ENCODE data around the gene IKBIP. TPM values are rescaled to one million over a fixed set of nuclear protein-coding genes. Genes with fewer than 3 reads are reported as not detected.

IKBIP gene
- total and polyA plus RNA-seq, 4 donors, result 14.9 to 26.6 (median 15.5) TPM

DNA sequence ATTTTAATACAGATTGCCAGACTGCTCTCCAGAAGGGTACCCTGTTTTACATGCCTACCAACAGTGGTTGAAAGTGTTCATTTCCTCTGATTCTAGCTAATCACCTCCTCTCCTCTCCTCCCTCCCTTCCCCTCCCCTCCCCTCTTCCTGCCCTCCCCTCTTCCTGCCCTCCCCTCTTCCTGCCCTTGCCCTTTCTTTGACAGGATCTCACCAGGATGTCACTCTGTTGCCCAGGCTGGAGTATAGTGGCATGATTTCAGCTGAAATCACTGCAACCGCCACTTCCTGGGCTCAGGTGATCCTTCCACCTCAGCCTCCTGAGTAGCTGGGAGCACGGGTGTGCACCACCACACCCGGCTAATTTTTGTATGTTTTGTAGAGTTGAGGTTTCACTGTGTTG lies 25.2 kb upstream of the IKBIP start:
- no peak for ATAC-seq (ENCODE audit: insufficient read depth, low FRiP score)
- 91 to 92% methylated on average over 3 of the region's 3 CpGs for WGBS, 2 donors
- Histone ChIP-seq H3K4me3 (no peak overlapping the region), H3K27me3 (ENCODE audit: control insufficient read depth in 3 of 3, insufficient read depth in 3 of 3, low read length in 2 of 3) (no peaks in the 10 kb centered on the region), H3K4me1 (ENCODE audit: control insufficient read depth in 5 of 5, insufficient read depth in 5 of 5, low read length in 5 of 5) (no peaks in the 10 kb centered on the region), H3K36me3 (ENCODE audit: control insufficient read depth in 4 of 4, insufficient read depth in 4 of 4, low read length in 4 of 4) (peaks cover 8 to 35% (median 21%) of the 10 kb centered on the region in 4 donors), H3K9ac (ENCODE audit: insufficient read depth in 1 of 2, low read length in 2 of 2) (no peak overlapping the region), H3K27ac (ENCODE audit: low read depth in 1 of 2, low read length in 1 of 2) (no peak overlapping the region), H3K9me3 (ENCODE audit: control insufficient read depth in 4 of 4, insufficient read depth in 3 of 4, low read length in 3 of 4) (no peaks in the 10 kb centered on the region)
- TF ChIP-seq, protein P1, sequence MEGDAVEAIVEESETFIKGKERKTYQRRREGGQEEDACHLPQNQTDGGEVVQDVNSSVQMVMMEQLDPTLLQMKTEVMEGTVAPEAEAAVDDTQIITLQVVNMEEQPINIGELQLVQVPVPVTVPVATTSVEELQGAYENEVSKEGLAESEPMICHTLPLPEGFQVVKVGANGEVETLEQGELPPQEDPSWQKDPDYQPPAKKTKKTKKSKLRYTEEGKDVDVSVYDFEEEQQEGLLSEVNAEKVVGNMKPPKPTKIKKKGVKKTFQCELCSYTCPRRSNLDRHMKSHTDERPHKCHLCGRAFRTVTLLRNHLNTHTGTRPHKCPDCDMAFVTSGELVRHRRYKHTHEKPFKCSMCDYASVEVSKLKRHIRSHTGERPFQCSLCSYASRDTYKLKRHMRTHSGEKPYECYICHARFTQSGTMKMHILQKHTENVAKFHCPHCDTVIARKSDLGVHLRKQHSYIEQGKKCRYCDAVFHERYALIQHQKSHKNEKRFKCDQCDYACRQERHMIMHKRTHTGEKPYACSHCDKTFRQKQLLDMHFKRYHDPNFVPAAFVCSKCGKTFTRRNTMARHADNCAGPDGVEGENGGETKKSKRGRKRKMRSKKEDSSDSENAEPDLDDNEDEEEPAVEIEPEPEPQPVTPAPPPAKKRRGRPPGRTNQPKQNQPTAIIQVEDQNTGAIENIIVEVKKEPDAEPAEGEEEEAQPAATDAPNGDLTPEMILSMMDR (IDR thresholded peaks at IDR 0.05; ENCODE audit: control extremely low read depth, extremely low read depth), result no peak
- DNase-seq, result no peak

DNA sequence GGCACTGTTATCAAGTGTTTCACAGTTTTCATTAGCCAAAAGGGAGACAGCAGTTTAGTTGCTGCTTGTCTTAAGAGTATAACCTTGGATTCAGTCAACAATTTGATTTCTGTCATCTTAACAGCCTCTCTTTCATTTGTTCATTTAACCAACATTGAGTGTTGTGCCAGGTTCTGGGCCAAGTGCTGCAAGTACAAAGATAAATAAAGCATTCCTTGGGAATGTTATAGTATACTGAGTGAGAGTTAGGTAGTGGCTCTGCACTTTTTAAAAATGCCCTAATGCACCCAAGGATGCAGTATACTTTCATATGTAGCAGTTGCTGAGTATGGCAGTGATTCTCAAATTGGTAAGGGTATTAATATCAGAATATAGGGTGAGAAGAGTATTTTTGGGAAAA lies 15.9 kb upstream of the IKBIP start:
- peaks cover 14 to 40% (median 20%) of the 10 kb centered on the region in 4 donors for H3K36me3 ChIP-seq (ENCODE audit: control insufficient read depth in 4 of 4, insufficient read depth in 4 of 4, low read length in 4 of 4)
- H3K27me3 ChIP-seq (ENCODE audit: control insufficient read depth in 3 of 3, insufficient read depth in 3 of 3, low read length in 2 of 3), result no peaks in the 10 kb centered on the region
- ATAC-seq (ENCODE audit: insufficient read depth, low FRiP score) (no peak), DNase-seq (peak in 2 of 3 donors; percentile 40 to 48)
- TF ChIP-seq, protein P1 (IDR thresholded peaks at IDR 0.05; ENCODE audit: control extremely low read depth, extremely low read depth), result no peak
- peaks cover 0 to 6% (median 0%) of the 10 kb centered on the region in 5 donors for H3K4me1 ChIP-seq (ENCODE audit: control insufficient read depth in 5 of 5, insufficient read depth in 5 of 5, low read length in 5 of 5)
- no peak overlapping the region for H3K27ac ChIP-seq (ENCODE audit: low read depth in 1 of 2, low read length in 1 of 2)
- H3K9ac ChIP-seq (ENCODE audit: insufficient read depth in 1 of 2, low read length in 2 of 2), result peak overlapping the region in 1 of 2 donors; percentile 42
- H3K4me3 ChIP-seq, result no peak overlapping the region
- no peaks in the 10 kb centered on the region for H3K9me3 ChIP-seq (ENCODE audit: control insufficient read depth in 4 of 4, insufficient read depth in 3 of 4, low read length in 3 of 4)

DNA sequence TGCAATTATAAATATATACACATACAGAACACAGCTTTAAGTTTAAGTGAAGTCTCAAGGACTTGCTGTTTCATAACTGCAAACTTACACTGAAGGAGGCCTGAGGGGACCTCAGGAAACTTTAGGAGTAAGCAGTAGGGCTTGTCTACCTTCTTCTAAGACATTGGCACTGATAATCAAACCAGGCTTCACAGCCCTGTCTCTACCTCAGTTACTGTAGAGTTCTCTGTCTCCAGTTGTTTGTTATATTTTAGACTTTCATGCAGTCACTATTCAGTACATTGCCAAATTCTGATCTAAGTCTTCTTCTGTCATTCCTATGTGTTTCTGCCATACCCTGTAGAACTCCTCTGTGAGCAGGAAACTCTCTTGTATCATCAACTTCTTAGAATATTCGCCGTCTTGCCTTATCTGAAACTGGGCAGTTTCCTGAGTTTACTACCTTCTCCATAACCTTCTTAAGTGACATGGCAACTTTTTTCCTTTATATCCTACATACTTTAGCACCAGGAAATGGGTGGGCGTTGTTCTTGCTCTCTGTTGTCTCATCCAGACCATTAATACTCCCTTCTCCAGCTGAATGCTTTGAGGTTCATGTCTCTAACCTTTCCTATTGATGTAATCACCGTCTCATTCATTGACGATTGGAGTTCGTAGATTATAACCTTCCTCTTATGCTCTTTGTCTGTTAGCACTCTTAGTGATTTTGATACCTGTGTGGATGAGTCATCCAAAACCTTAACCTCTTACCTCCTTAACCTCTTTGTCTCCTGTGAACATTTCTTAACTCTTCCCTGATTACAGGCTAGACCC lies 11.9 kb upstream of the IKBIP start:
- ATAC-seq (ENCODE audit: insufficient read depth, low FRiP score) (no peak), DNase-seq (no peak)
- H3K4me3 ChIP-seq, result no peak overlapping the region
- H3K9me3 ChIP-seq (ENCODE audit: control insufficient read depth in 4 of 4, insufficient read depth in 3 of 4, low read length in 3 of 4), result no peaks in the 10 kb centered on the region
- TF ChIP-seq, protein P1 (IDR thresholded peaks at IDR 0.05; ENCODE audit: control extremely low read depth, extremely low read depth), result no peak
- H3K36me3 ChIP-seq (ENCODE audit: control insufficient read depth in 4 of 4, insufficient read depth in 4 of 4, low read length in 4 of 4), result peaks cover 7 to 24% (median 16%) of the 10 kb centered on the region in 4 donors
- H3K27ac ChIP-seq (ENCODE audit: low read depth in 1 of 2, low read length in 1 of 2), result no peak overlapping the region
- WGBS, 2 donors, result 55 to 60% methylated on average over 6 of the region's 6 CpGs
- H3K27me3 ChIP-seq (ENCODE audit: control insufficient read depth in 3 of 3, insufficient read depth in 3 of 3, low read length in 2 of 3), result no peaks in the 10 kb centered on the region
- no peak overlapping the region for H3K9ac ChIP-seq (ENCODE audit: insufficient read depth in 1 of 2, low read length in 2 of 2)
- H3K4me1 ChIP-seq (ENCODE audit: control insufficient read depth in 5 of 5, insufficient read depth in 5 of 5, low read length in 5 of 5), result peaks cover 0 to 6% (median 0%) of the 10 kb centered on the region in 5 donors

Data from lung (tissue), 12 donors.